Neutrophil (primary cell): ENCODE results near the gene KLHL40.

ENCODE experiments used
- H3K27ac ChIP-seq: fragments of 200-600 bp; sonication (generic); 2 replicates; pipeline ENCODE4 v1.5.1; 2016; ENCODE audit warnings: mild to moderate bottlenecking, moderate library complexity
- H3K27me3 ChIP-seq: fragments of 200-600 bp; sonication (generic); 2 replicates; pipeline ENCODE4 v1.6.0; 2016; ENCODE audit warnings: mild to moderate bottlenecking
- H3K36me3 ChIP-seq: fragments of 200-600 bp; sonication (generic); 2 replicates; pipeline ENCODE4 v1.5.1; 2017
- H3K4me1 ChIP-seq, 2 experiments: fragments of 200-600 bp in 1 of 2; sonication (generic) in 1 of 2; 1 replicate in 1 of 2; 2 replicates in 1 of 2; pipeline versions ENCODE4 v1.5.1 to v1.6.1; 2013 to 2016; ENCODE audit warnings: low read depth in 1 of 2, low read length in 1 of 2, mild to moderate bottlenecking in 1 of 2, moderate library complexity in 1 of 2; ENCODE audit not compliant: control insufficient read depth in 1 of 2, insufficient read depth in 1 of 2
- H3K4me3 ChIP-seq, 2 experiments: fragments of 200-600 bp in 1 of 2; sonication (generic) in 1 of 2; 1 replicate in 1 of 2; 2 replicates in 1 of 2; pipeline ENCODE4 v1.5.1; 2013 to 2016; ENCODE audit warnings: low read depth in 1 of 2, low read length in 1 of 2, mild to moderate bottlenecking in 1 of 2, moderate library complexity in 1 of 2
- H3K9me3 ChIP-seq: fragments of 200-600 bp; sonication (generic); 2 replicates; pipeline ENCODE4 v1.5.1; 2016
- CTCF ChIP-seq: fragments of 200-600 bp; sonication (generic); IDR thresholded peaks from 2 replicates; pipeline ENCODE4 v1.5.1; 2016; ENCODE audit warnings: antibody characterized with exemption

KLHL40 gene

DNA sequence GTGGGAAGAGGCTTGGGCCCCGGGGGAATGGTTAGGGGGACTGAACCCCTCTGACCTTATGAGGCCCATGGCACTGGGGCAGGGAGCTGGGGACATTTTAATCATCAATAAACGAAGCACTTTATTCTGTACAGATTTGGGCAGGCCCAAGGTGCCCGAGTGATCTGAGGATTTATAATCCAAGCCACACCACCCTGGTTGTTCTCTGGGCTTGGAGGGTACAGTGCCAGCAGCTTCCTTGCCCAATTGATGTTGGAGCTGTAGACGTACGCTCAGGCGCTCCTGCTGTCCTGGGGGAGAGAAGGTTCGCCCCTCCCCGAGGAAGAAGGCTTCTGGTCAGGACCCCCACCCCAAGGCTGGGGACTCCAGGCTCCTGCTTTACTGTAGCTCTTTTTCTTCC, 19.3 kb upstream of the KLHL40 start:
- no peaks in the 10 kb centered on the region for H3K4me1 ChIP-seq
- no peaks in the 10 kb centered on the region for H3K9me3 ChIP-seq
- H3K27ac ChIP-seq: no peak overlapping the region
- H3K36me3 ChIP-seq: peaks cover 3% of the 10 kb centered on the region
- H3K27me3 ChIP-seq: no peaks in the 10 kb centered on the region
- no peak overlapping the region for H3K4me3 ChIP-seq
- no peak for TF ChIP-seq CTCF

DNA sequence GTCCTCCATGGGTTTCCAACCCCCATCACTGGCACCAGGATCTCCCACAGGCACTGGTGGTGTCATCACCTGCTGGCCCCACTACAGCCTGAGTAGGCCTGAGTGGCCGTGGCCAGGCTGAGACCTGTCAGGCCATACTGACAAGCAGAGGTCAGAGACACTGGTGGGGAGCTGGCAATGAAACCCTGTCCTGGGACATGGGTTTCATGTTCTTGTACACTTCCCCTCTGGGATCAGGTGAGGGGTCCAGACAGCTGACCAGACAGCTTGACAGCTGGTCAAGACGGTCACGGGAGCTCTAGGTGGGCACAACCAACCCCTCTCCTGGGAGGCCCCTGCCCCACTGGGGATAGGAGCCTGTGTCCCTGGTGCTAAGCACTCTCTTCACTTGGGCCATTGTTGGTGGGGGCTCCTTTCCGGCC, 18.7 kb upstream of the KLHL40 start:
- Histone ChIP-seq H3K27ac (no peak overlapping the region), H3K36me3 (peaks cover 3% of the 10 kb centered on the region), H3K4me1 (no peaks in the 10 kb centered on the region), H3K9me3 (no peaks in the 10 kb centered on the region), H3K4me3 (no peak overlapping the region), H3K27me3 (no peaks in the 10 kb centered on the region)
- no peak for TF ChIP-seq CTCF

- Histone ChIP-seq H3K27me3 (no peaks in the 10 kb centered on the region), H3K36me3 (peaks cover 2% of the 10 kb centered on the region), H3K4me3 (no peak overlapping the region), H3K9me3 (no peaks in the 10 kb centered on the region), H3K4me1 (no peaks in the 10 kb centered on the region), H3K27ac (no peak overlapping the region)
- TF ChIP-seq CTCF: no peak
Measured at GRCh38 chr3:42667096-42667522, 18.2 kb upstream of the KLHL40 start.

- H3K36me3 ChIP-seq: no peaks in the 10 kb centered on the region
- no peak for TF ChIP-seq CTCF
- no peaks in the 10 kb centered on the region for H3K4me1 ChIP-seq
- H3K9me3 ChIP-seq: no peaks in the 10 kb centered on the region
- no peak overlapping the region for H3K27ac ChIP-seq
- H3K4me3 ChIP-seq: no peak overlapping the region
- no peaks in the 10 kb centered on the region for H3K27me3 ChIP-seq
Measured at GRCh38 chr3:42667523-42668412, 17.6 kb upstream of the KLHL40 start.

DNA sequence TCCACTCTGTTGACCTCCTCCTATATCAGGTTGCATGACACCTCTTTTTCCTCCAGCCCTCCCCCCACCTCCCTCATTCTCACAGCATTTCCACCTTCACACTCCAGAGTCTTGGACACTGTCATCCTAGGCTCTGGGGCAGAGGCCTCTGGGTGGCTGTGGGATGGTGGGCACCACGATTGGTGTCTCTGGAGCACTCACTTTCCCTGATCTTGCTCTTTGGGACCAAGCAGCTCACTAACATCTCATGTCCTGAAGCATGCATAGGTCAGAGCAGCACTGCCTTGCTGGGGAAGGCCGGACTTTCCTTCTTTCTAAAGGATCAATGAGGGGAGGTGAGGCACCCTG, 16.9 kb upstream of the KLHL40 start:
- TF ChIP-seq CTCF: no peak
- Histone ChIP-seq H3K27ac (no peak overlapping the region), H3K36me3 (no peaks in the 10 kb centered on the region), H3K27me3 (no peaks in the 10 kb centered on the region), H3K4me1 (no peaks in the 10 kb centered on the region), H3K9me3 (no peaks in the 10 kb centered on the region), H3K4me3 (no peak overlapping the region)
